WTC11 (cell line): ENCODE results near the gene GALNT18. TPM values are rescaled to one million over a fixed set of nuclear protein-coding genes. Genes with fewer than 3 reads are reported as not detected.

Source experiments
- ATAC-seq: fragments of 200-7000 bp; cut with Tn5 transposase; 2 replicates; pipeline ENCODE4 v1.10.0; 2021; ENCODE audit warnings: mild to moderate bottlenecking, moderate library complexity
- CTCF ChIA-PET: fragments of 300-600 bp; sonication (Branson Sonifier 250); formaldehyde crosslinking; loops from one replicate; lab custom pipeline; 2021; ENCODE audit warnings: antibody characterized with exemption; lab: Charles Lee
- POLR2A ChIA-PET: fragments of 350-600 bp; sonication (Branson Sonifier 250); formaldehyde crosslinking; loops from one replicate; lab custom pipeline; 2021; ENCODE audit warnings: antibody characterized with exemption; lab: Charles Lee
- DNase-seq: peaks from one replicate; pipeline ENCODE4 v3.0.0; 2021; ENCODE audit warnings: low spot score
- H3K27ac Mint-ChIP-seq: 2 replicates; pipeline ENCODE4 v1.8.0; 2021; ENCODE audit warnings: mixed read lengths
- H3K27me3 Mint-ChIP-seq: 2 replicates; pipeline ENCODE4 v1.8.0; 2021; ENCODE audit warnings: low read depth, mild to moderate bottlenecking, moderate library complexity, mixed read lengths
- H3K36me3 Mint-ChIP-seq: 2 replicates; pipeline ENCODE4 v1.8.0; 2021; ENCODE audit warnings: mixed read lengths
- H3K4me1 Mint-ChIP-seq: 2 replicates; pipeline ENCODE4 v1.8.0; 2022; ENCODE audit warnings: mixed read lengths
- H3K4me3 Mint-ChIP-seq: 2 replicates; pipeline ENCODE4 v1.8.0; 2021; ENCODE audit warnings: mild to moderate bottlenecking, moderate library complexity, mixed read lengths
- H3K9me3 Mint-ChIP-seq: 2 replicates; pipeline ENCODE4 v1.8.0; 2021; ENCODE audit warnings: mixed read lengths
- CBFB ChIP-seq: sonication (generic); formaldehyde crosslinking; IDR thresholded peaks from 2 replicates; pipeline ENCODE4 v1.8.1; 2022; ENCODE audit warnings: mild to moderate bottlenecking, low read depth, missing genetic modification reagents
- EMX1 ChIP-seq: fragments of 250-450 bp; sonication (Bioruptor Pico); IDR thresholded peaks from 2 replicates; pipeline ENCODE4 v1.8.0; 2021; ENCODE audit warnings: mild to moderate bottlenecking
- FOXJ3 ChIP-seq: sonication (generic); formaldehyde crosslinking; IDR thresholded peaks from 2 replicates; pipeline ENCODE4 v1.9.0; 2021; ENCODE audit warnings: missing genetic modification reagents, mild to moderate bottlenecking, borderline replicate concordance
- FOXP1 ChIP-seq: sonication (generic); formaldehyde crosslinking; IDR thresholded peaks from 2 replicates; pipeline ENCODE4 v1.8.0; 2022; ENCODE audit warnings: missing genetic modification reagents, mild to moderate bottlenecking, moderate library complexity, borderline replicate concordance
- HMGA2 ChIP-seq: fragments of 250-450 bp; sonication (Bioruptor Pico); IDR thresholded peaks from 2 replicates; pipeline ENCODE4 v1.4.0; 2021; ENCODE audit warnings: mild to moderate bottlenecking, moderate library complexity
- KAT7 ChIP-seq: sonication (generic); formaldehyde crosslinking; IDR thresholded peaks from 2 replicates; pipeline ENCODE4 v1.8.1; 2023; ENCODE audit warnings: missing genetic modification reagents, mild to moderate bottlenecking, borderline replicate concordance
- MYBL2 ChIP-seq: sonication (generic); formaldehyde crosslinking; IDR thresholded peaks from 2 replicates; pipeline ENCODE4 v1.8.1; 2023; ENCODE audit warnings: mild to moderate bottlenecking, moderate library complexity, missing genetic modification reagents
- NFATC4 ChIP-seq: fragments of 250-450 bp; sonication (Bioruptor Pico); IDR thresholded peaks from 2 replicates; pipeline ENCODE4 v1.9.0; 2021; ENCODE audit warnings: mild to moderate bottlenecking
- NFYB ChIP-seq: sonication (generic); formaldehyde crosslinking; conservative IDR thresholded peaks from 2 replicates; pipeline ENCODE4 v1.8.0; 2022; ENCODE audit warnings: low read depth, missing genetic modification reagents
- TEAD4 ChIP-seq: sonication (generic); formaldehyde crosslinking; IDR thresholded peaks from 2 replicates; pipeline ENCODE4 v1.8.0; 2022; ENCODE audit warnings: mild to moderate bottlenecking, missing genetic modification reagents
- ZBTB21 ChIP-seq: sonication (generic); formaldehyde crosslinking; IDR thresholded peaks from 2 replicates; pipeline ENCODE4 v1.8.1; 2023; ENCODE audit warnings: mild to moderate bottlenecking, missing genetic modification reagents, borderline replicate concordance
- ZNF263 ChIP-seq: sonication (generic); formaldehyde crosslinking; IDR thresholded peaks from 2 replicates; pipeline ENCODE4 v1.8.1; 2022; ENCODE audit warnings: low read depth, mild to moderate bottlenecking, moderate library complexity, missing genetic modification reagents
- ZNF317 ChIP-seq: sonication (generic); formaldehyde crosslinking; IDR thresholded peaks from 2 replicates; pipeline ENCODE4 v1.8.1; 2023; ENCODE audit warnings: low read depth, mild to moderate bottlenecking, moderate library complexity, missing genetic modification reagents, borderline replicate concordance
- total RNA-seq: library from RNA; stranded (reverse); gene quantifications from 3 replicates; pipeline ENCODE4 v1.2.3, GENCODE V29; 2021
- TF ChIP-seq, protein P1 (sequence below): sonication (generic); formaldehyde crosslinking; conservative IDR thresholded peaks from 2 replicates; pipeline ENCODE4 v1.8.1; 2022; ENCODE audit warnings: mild to moderate bottlenecking, missing genetic modification reagents
- TF ChIP-seq, protein P2 (sequence below): sonication (generic); formaldehyde crosslinking; IDR thresholded peaks from 2 replicates; pipeline ENCODE4 v1.8.1; 2023; ENCODE audit warnings: mild to moderate bottlenecking, missing genetic modification reagents, borderline replicate concordance
- TF ChIP-seq, protein P3 (sequence below): sonication (generic); formaldehyde crosslinking; IDR thresholded peaks from 2 replicates; pipeline ENCODE4 v1.8.0; 2022; ENCODE audit warnings: mild to moderate bottlenecking, missing genetic modification reagents
- TF ChIP-seq, protein P4 (sequence below): sonication (generic); formaldehyde crosslinking; IDR thresholded peaks from 2 replicates; pipeline ENCODE4 v1.8.0; 2022; ENCODE audit warnings: mild to moderate bottlenecking, missing genetic modification reagents

GALNT18 gene
- total RNA-seq, 1 experiment from 2014 or later: 5.0 TPM

DNA sequence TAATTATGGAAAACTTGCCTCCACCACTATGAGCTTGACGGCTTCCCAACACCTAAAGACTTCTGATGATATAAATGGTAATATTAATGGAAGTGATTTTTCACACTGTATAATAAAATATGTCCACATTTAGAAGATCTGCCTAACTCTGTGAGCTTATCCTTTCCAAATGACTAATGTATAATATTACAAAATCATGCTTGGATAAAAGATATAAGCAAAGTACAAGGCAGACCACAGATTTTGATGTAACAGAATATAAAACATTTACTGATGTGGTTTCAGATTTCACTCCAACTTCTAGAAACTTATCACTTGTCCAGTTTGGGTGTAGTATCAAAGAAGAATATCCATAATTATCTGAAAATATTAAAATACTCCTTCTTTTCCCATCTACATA is 36.9 kb downstream of the GALNT18 start:
- TF ChIP-seq FOXJ3 (CRISPR knock-in tag) (no peak), CBFB (CRISPR knock-in tag) (no peak), MYBL2 (CRISPR knock-in tag) (no peak), HMGA2 (no peak), ZNF263 (CRISPR knock-in tag) (no peak), NFYB (CRISPR knock-in tag) (no peak), EMX1 (CRISPR knock-in tag) (no peak), KAT7 (no peak)
- TF ChIP-seq, protein P1, sequence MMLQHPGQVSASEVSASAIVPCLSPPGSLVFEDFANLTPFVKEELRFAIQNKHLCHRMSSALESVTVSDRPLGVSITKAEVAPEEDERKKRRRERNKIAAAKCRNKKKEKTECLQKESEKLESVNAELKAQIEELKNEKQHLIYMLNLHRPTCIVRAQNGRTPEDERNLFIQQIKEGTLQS: no peak
- TF ChIP-seq, protein P2, sequence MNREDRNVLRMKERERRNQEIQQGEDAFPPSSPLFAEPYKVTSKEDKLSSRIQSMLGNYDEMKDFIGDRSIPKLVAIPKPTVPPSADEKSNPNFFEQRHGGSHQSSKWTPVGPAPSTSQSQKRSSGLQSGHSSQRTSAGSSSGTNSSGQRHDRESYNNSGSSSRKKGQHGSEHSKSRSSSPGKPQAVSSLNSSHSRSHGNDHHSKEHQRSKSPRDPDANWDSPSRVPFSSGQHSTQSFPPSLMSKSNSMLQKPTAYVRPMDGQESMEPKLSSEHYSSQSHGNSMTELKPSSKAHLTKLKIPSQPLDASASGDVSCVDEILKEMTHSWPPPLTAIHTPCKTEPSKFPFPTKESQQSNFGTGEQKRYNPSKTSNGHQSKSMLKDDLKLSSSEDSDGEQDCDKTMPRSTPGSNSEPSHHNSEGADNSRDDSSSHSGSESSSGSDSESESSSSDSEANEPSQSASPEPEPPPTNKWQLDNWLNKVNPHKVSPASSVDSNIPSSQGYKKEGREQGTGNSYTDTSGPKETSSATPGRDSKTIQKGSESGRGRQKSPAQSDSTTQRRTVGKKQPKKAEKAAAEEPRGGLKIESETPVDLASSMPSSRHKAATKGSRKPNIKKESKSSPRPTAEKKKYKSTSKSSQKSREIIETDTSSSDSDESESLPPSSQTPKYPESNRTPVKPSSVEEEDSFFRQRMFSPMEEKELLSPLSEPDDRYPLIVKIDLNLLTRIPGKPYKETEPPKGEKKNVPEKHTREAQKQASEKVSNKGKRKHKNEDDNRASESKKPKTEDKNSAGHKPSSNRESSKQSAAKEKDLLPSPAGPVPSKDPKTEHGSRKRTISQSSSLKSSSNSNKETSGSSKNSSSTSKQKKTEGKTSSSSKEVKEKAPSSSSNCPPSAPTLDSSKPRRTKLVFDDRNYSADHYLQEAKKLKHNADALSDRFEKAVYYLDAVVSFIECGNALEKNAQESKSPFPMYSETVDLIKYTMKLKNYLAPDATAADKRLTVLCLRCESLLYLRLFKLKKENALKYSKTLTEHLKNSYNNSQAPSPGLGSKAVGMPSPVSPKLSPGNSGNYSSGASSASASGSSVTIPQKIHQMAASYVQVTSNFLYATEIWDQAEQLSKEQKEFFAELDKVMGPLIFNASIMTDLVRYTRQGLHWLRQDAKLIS (CRISPR knock-in tag): no peak
- TF ChIP-seq, protein P3, sequence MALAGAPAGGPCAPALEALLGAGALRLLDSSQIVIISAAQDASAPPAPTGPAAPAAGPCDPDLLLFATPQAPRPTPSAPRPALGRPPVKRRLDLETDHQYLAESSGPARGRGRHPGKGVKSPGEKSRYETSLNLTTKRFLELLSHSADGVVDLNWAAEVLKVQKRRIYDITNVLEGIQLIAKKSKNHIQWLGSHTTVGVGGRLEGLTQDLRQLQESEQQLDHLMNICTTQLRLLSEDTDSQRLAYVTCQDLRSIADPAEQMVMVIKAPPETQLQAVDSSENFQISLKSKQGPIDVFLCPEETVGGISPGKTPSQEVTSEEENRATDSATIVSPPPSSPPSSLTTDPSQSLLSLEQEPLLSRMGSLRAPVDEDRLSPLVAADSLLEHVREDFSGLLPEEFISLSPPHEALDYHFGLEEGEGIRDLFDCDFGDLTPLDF (CRISPR knock-in tag): no peak
- ChIA-PET CTCF (interaction anchor here (1.7 kb wide), 1 partner anchor 203 kb away, joined by 4 read pairs; no protein-coding TSS in a partner anchor), POLR2A (no interaction called here)
- Mint-ChIP-seq H3K4me3 (no peak overlapping the region), H3K4me1 (peaks cover 25% of the 10 kb centered on the region), H3K27me3 (no peaks in the 10 kb centered on the region), H3K36me3 (no peaks in the 10 kb centered on the region), H3K27ac (no peak overlapping the region), H3K9me3 (no peaks in the 10 kb centered on the region)
- DNase-seq (no peak), ATAC-seq (no peak)

DNA sequence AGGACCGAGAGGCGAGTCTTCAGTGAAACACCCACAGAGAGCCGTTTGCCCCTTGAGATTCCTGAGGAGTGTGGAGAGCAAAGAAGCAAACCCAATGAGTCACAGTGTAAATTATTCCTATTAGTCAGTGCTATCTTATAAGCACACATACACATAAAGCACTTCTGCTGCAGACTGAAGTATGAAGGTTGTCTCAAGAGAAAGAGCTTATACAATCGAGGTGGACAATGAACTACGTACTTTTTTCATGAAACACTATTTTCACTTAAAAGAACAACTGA is 37.3 kb downstream of the GALNT18 start:
- CTCF ChIA-PET: interaction anchor here (1.7 kb wide), 1 partner anchor 203 kb away, joined by 4 read pairs; no protein-coding TSS in a partner anchor
- no peaks in the 10 kb centered on the region for H3K36me3 Mint-ChIP-seq
- H3K4me1 Mint-ChIP-seq: peaks cover 21% of the 10 kb centered on the region
- TF ChIP-seq ZNF317 (CRISPR knock-in tag) (no peak), FOXP1 (no peak), NFATC4 (CRISPR knock-in tag) (no peak), ZBTB21 (no peak), TEAD4 (CRISPR knock-in tag) (no peak)
- TF ChIP-seq, protein P1: no peak
- TF ChIP-seq, protein P4, sequence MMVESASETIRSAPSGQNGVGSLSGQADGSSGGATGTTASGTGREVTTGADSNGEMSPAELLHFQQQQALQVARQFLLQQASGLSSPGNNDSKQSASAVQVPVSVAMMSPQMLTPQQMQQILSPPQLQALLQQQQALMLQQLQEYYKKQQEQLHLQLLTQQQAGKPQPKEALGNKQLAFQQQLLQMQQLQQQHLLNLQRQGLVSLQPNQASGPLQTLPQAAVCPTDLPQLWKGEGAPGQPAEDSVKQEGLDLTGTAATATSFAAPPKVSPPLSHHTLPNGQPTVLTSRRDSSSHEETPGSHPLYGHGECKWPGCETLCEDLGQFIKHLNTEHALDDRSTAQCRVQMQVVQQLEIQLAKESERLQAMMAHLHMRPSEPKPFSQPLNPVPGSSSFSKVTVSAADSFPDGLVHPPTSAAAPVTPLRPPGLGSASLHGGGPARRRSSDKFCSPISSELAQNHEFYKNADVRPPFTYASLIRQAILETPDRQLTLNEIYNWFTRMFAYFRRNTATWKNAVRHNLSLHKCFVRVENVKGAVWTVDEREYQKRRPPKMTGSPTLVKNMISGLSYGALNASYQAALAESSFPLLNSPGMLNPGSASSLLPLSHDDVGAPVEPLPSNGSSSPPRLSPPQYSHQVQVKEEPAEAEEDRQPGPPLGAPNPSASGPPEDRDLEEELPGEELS (CRISPR knock-in tag): no peak
- TF ChIP-seq, all 79 proteins: peak for 0
- H3K27me3 Mint-ChIP-seq: no peaks in the 10 kb centered on the region
- ATAC-seq (no peak), DNase-seq (no peak)
- POLR2A ChIA-PET: no interaction called here
- H3K9me3 Mint-ChIP-seq: no peaks in the 10 kb centered on the region
- H3K4me3 Mint-ChIP-seq: no peak overlapping the region
- H3K27ac Mint-ChIP-seq: no peak overlapping the region
